ENCODE measurements around the gene LAPTM4A.

LAPTM4A gene

DNA sequence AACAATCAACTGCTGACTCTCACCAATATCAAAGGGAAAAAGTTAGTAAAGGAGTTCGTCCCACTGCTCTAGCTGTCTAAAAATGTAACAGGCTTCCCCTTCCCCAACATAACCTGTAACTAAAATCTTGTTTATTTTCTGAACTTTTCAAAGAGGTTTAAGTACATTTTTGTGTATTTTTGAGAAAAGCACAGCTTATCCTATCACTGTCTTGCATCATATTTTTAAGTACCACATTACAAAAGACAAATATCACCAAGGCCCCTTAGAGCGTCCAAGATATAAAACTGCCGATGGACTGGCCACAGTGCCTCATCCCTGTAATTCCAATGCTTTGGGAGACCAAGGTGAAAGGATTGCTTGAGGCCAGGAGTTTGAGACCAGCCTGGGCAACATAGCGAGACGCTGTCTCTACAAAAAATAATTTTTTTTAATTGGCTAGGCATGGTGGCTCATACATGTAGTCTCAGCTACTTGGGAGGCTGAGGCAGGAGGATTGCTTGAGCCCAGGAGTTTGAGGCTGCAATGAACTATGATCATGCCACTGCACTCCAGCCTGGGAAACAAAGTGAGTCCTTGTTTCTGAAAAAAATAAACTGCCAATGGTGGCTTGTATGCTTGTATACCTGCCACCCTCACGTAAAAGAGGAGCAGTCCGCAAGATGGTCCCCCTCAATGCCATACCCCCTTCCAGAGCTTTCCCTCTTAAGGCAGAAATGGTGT lies 21.2 kb upstream of the LAPTM4A start:
- H3K36me3 Mint-ChIP-seq (ENCODE audit: insufficient read depth) = no peaks in the 10 kb centered on the region
- H3K27me3 Mint-ChIP-seq = peaks cover 16% of the 10 kb centered on the region
- no peaks in the 10 kb centered on the region for H3K4me1 Mint-ChIP-seq
- H3K9me3 Mint-ChIP-seq = no peaks in the 10 kb centered on the region
- ATAC-seq (replicated peaks; ENCODE audit: extremely low read depth, poor library complexity, severe bottlenecking) (no peak), DNase-seq (ENCODE audit: low spot score in 2 of 2) (no peak)
- no peak overlapping the region for H3K4me3 Mint-ChIP-seq
- H3K27ac Mint-ChIP-seq (ENCODE audit: low read depth) = no peak overlapping the region

DNA sequence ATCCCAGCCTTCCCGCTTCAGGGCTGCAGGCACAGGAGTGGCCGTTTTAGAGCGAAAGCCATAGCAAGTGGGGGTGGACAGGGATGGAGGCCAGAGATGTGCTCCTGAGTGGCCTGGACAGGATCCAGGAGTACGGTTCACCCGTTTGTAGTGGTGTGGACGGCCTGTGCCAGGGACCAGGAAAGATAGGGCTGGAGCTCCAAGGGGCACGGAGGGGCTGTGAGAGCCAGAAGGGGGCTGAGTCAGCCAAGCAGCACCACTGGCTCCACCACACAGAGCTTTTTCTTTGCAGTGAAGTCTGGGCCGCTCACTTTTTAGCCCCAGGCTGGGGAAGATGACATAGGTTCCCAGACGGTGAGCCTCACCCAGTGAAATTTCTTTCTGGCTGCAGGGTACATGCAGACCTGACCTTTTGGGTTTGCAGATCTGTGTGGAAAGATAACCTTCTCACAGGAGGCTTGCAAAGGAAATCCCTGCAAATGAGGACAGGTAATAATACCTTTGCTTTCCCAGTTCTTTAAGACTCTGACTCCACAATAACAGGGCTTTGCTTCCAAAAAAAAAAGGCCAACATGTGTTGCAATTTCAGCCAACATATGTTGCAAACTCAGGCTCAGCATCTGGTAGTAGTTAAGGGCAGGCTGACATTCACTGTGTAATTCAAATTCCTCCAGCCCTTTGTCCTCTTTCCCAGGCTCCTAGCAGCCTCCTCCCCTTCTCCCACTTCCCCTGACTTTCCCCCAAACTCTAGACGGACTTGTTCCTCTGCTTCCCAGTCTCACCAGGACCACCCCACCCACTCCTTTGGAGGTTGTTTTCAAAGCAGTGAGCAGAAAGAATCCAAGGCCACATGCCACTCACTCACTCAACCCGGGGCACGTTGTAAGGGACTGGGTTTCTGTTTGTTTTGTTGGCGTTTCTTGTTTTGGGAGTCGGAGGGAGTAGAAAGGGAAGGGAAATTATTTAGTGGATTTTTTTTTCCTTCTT lies 20.3 kb upstream of the LAPTM4A start:
- Mint-ChIP-seq H3K27me3 (peaks cover 9% of the 10 kb centered on the region), H3K27ac (ENCODE audit: low read depth) (no peak overlapping the region), H3K4me3 (no peak overlapping the region), H3K36me3 (ENCODE audit: insufficient read depth) (no peaks in the 10 kb centered on the region), H3K9me3 (no peaks in the 10 kb centered on the region), H3K4me1 (no peaks in the 10 kb centered on the region)
- DNase-seq (ENCODE audit: low spot score in 2 of 2) (no peak), ATAC-seq (replicated peaks; ENCODE audit: extremely low read depth, poor library complexity, severe bottlenecking) (no peak)

DNA sequence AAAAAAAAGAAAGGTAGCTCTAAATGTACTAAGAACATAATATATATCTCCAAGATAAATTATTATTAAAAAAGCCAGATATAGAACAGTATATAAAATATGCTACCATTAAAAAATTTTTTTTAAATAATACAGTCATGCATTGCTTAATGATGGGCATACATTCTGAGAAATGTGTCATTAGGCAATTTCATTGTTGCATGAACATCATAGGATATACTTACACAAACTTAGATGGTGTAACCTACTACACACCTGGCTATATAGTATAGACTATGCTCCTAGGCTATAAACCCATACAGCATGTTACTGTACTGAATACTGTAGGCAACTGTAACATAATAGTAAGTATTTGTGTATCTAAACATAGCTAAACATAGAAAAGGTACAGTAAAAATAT lies 18.3 kb upstream of the LAPTM4A start:
- H3K9me3 Mint-ChIP-seq = no peaks in the 10 kb centered on the region
- H3K27me3 Mint-ChIP-seq = no peaks in the 10 kb centered on the region
- DNase-seq (ENCODE audit: low spot score in 2 of 2) = no peak
- H3K4me3 Mint-ChIP-seq = no peak overlapping the region
- no peak overlapping the region for H3K27ac Mint-ChIP-seq (ENCODE audit: low read depth)
- no peak for ATAC-seq (replicated peaks; ENCODE audit: extremely low read depth, poor library complexity, severe bottlenecking)
- no peaks in the 10 kb centered on the region for H3K36me3 Mint-ChIP-seq (ENCODE audit: insufficient read depth)
- no peaks in the 10 kb centered on the region for H3K4me1 Mint-ChIP-seq

DNA sequence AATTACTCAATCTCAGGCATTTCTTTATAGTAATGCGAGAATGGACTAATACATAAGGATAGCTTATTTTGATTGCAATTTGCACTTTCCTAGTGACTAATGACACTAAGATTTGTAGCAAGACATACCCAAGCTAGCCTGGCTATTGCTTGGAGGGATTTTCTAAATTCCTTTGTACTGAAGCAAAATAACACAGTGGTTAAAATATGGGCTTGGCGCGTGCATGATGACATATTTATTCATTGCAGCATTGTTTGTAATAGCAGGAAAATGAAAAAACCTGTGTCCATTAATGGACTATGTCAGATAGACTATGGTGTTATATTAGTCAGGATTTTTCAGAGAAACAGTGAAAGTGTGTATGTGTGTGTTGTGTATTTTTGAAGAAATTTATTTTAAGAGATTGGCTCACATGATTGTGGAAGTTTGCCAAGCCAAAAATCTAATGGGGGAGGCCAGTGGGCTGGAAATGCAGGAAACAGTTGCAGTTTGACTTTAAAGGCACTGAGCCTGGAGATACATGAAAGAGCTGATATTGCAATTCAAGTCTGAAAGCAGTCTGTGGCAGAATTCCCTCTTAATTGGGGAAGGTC lies 16.7 kb upstream of the LAPTM4A start:
- H3K27me3 Mint-ChIP-seq = no peaks in the 10 kb centered on the region
- H3K9me3 Mint-ChIP-seq = no peaks in the 10 kb centered on the region
- no peak for ATAC-seq (replicated peaks; ENCODE audit: extremely low read depth, poor library complexity, severe bottlenecking)
- no peak for DNase-seq (ENCODE audit: low spot score in 2 of 2)
- H3K27ac Mint-ChIP-seq (ENCODE audit: low read depth) = no peak overlapping the region
- no peaks in the 10 kb centered on the region for H3K4me1 Mint-ChIP-seq
- H3K36me3 Mint-ChIP-seq (ENCODE audit: insufficient read depth) = no peaks in the 10 kb centered on the region
- H3K4me3 Mint-ChIP-seq = no peak overlapping the region

DNA sequence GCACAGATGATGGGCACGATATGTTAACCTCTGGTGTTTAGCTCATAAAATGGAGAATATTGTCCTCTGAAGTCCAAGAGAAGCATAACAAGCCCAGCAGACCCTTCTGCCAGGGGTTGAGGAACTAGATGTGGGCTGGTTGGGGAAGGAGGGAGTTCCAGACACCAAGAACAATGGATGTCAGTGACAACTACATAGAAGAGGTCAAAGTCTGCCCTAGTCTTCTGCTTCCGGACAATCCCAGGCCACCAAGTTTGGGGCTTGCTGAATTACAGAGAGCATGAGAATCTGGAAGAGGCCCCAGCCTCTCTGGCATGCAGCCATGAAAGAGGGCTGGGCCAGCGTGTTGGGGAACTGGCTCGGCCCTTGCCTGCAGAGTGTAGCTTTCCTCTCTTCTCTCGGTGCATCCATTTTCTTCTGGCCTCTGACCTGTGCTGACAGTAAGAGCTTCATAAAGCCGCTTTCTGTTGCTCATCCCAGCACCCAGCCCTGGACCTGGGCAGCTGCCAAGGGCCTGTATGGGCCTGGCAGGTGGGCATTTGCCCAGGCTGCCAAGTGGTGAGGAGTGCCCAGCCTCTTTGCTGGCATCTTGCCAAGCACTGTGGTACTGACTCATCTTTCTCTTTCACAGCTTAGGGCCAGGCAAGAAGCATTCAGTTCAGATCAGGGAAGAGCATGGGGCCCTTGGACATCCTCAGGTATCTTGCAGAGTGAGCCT lies 14.6 kb upstream of the LAPTM4A start:
- no peak overlapping the region for H3K4me3 Mint-ChIP-seq
- peaks cover 7% of the 10 kb centered on the region for H3K27me3 Mint-ChIP-seq
- no peak for ATAC-seq (replicated peaks; ENCODE audit: extremely low read depth, poor library complexity, severe bottlenecking)
- no peaks in the 10 kb centered on the region for H3K36me3 Mint-ChIP-seq (ENCODE audit: insufficient read depth)
- no peak overlapping the region for H3K27ac Mint-ChIP-seq (ENCODE audit: low read depth)
- H3K4me1 Mint-ChIP-seq = no peaks in the 10 kb centered on the region
- no peaks in the 10 kb centered on the region for H3K9me3 Mint-ChIP-seq
- DNase-seq (ENCODE audit: low spot score in 2 of 2) = no peak

DNA sequence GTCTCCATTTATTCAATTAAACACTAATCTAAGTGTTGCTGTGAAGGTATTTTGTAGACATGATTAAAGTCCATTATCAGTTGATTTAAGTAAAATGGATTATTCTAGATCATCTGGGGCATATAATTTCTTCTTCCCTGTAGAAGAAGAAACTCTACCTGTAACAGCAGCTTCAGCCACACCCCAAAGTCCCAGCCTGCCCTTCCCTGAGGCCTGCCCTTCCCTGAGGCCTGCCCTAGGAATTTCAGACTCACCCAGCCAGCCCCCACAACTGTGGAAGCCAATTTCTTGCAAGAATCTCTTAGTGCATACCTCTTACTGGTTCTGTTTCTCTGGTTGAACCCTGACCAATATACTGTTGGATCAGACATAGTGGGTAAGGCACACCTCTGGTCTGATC lies 13.4 kb upstream of the LAPTM4A start:
- no peak overlapping the region for H3K27ac Mint-ChIP-seq (ENCODE audit: low read depth)
- H3K4me3 Mint-ChIP-seq = no peak overlapping the region
- H3K36me3 Mint-ChIP-seq (ENCODE audit: insufficient read depth) = no peaks in the 10 kb centered on the region
- H3K9me3 Mint-ChIP-seq = no peaks in the 10 kb centered on the region
- H3K4me1 Mint-ChIP-seq = no peaks in the 10 kb centered on the region
- DNase-seq (ENCODE audit: low spot score in 2 of 2) (no peak), ATAC-seq (replicated peaks; ENCODE audit: extremely low read depth, poor library complexity, severe bottlenecking) (no peak)
- H3K27me3 Mint-ChIP-seq = peaks cover 17% of the 10 kb centered on the region

DNA sequence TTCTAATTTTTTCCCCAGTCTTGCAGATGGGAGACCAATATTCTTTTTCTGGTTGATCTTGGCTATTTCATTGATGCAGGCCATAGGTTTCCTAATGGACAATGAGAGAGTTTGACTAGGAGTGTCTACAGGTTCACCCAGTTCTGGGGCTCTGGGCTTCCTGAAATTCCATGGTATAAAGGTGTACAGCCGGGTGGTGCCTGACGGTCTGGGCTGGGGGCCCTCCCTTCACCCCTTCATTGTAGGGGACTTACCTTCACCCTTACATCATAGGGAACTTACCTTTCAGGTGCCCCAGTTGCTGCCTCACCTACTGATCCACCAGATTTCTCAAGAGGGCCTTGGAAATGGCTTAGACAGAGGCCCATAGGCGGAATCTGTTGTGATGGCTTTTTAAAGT lies 13.0 kb upstream of the LAPTM4A start:
- Mint-ChIP-seq H3K4me3 (no peak overlapping the region), H3K27ac (ENCODE audit: low read depth) (no peak overlapping the region), H3K27me3 (peaks cover 17% of the 10 kb centered on the region), H3K9me3 (no peaks in the 10 kb centered on the region), H3K36me3 (ENCODE audit: insufficient read depth) (no peaks in the 10 kb centered on the region), H3K4me1 (no peaks in the 10 kb centered on the region)
- DNase-seq (ENCODE audit: low spot score in 2 of 2) (no peak), ATAC-seq (replicated peaks; ENCODE audit: extremely low read depth, poor library complexity, severe bottlenecking) (no peak)

DNA sequence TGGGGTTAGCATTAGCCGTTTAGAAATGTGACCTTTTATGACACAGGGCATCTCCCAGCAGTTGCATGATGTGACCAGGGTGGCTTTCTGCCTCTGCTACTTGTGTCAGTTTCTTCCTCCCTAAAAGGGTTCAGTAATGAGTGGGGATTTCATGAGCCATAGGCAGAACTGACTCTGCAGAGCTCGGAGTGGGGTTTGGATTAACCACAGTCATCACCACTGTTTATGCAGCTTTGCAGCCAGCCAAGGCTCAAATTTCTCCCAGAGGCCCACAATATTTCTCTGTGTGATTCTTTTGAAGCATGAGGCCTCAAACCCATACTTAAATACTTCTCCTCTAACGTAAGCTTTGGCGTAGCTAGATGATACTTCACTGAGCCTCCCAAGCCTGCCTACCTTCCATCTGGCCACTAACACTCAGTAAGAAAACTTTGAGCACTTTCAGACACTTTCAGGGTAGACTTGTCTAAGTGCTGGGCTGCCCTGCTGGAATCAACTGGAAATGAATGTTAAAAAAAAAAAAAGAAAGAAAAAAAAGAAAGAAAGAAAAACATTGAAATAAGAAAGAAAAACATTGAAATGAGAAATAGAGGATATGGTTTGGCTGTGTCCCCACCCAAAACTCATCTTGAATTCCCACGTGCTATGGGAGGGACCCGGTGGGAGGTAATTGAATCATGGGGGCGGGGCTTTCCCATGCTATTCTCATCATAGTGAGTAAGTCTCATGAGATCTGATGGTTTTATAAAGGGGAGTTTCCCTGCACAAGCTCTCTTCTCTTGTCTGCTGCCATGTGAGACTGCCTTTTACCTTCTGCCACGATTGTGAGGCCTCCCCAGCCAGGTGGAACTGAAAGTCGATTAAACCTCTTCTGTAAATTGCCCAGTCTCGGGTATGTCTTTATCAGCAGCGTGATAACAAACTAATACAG lies 11.5 kb upstream of the LAPTM4A start:
- Mint-ChIP-seq H3K27ac (ENCODE audit: low read depth) (no peak overlapping the region), H3K36me3 (ENCODE audit: insufficient read depth) (no peaks in the 10 kb centered on the region), H3K4me1 (no peaks in the 10 kb centered on the region), H3K4me3 (no peak overlapping the region), H3K27me3 (peaks cover 23% of the 10 kb centered on the region), H3K9me3 (no peaks in the 10 kb centered on the region)
- no peak for DNase-seq (ENCODE audit: low spot score in 2 of 2)
- ATAC-seq (replicated peaks; ENCODE audit: extremely low read depth, poor library complexity, severe bottlenecking) = no peak

DNA sequence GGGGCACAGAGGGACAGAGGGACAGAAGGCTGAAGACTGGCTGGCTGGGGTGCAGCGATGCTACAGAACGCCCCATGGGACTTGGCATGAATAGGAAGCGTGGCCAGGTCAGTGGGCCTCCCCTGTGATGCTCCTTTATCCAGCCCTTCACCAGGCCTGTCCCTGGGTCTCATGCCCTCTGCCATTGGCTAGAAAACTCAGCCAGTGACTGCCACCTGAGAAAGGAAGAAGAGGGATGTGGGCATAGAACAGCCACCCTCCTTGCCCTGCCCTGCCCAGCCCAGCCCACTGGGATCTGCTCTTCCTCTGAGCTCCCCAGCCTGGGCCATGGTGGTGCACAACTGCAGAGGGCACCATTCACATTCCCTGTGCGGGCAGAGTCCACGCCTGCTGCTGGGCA lies 10.5 kb upstream of the LAPTM4A start:
- peaks cover 32% of the 10 kb centered on the region for H3K27me3 Mint-ChIP-seq
- H3K9me3 Mint-ChIP-seq = no peaks in the 10 kb centered on the region
- no peak overlapping the region for H3K27ac Mint-ChIP-seq (ENCODE audit: low read depth)
- ATAC-seq (replicated peaks; ENCODE audit: extremely low read depth, poor library complexity, severe bottlenecking) = no peak
- H3K4me3 Mint-ChIP-seq = no peak overlapping the region
- no peak for DNase-seq (ENCODE audit: low spot score in 2 of 2)
- H3K36me3 Mint-ChIP-seq (ENCODE audit: insufficient read depth) = no peaks in the 10 kb centered on the region
- no peaks in the 10 kb centered on the region for H3K4me1 Mint-ChIP-seq

DNA sequence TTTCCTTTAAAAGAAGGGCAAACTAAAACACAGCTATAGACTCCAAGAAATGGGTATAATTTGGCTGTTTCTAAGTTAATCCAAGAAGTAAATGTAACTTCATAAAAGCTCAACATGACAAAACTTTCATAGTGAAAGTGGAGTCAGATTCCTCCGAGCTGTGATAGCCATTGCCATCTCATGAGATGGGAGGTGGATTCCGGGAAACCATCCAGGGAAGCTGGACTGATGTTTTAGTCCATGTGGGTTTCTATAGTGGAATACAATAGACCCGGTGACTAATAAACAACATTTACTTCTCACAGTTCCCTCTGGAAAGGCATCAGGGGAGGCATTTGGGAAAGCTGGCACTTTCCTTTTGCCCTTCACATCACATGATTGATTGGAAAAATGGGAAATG lies 10.0 kb upstream of the LAPTM4A start:
- no peaks in the 10 kb centered on the region for H3K4me1 Mint-ChIP-seq
- no peak overlapping the region for H3K27ac Mint-ChIP-seq (ENCODE audit: low read depth)
- ATAC-seq (replicated peaks; ENCODE audit: extremely low read depth, poor library complexity, severe bottlenecking) = no peak
- DNase-seq (ENCODE audit: low spot score in 2 of 2) = no peak
- no peaks in the 10 kb centered on the region for H3K9me3 Mint-ChIP-seq
- no peaks in the 10 kb centered on the region for H3K36me3 Mint-ChIP-seq (ENCODE audit: insufficient read depth)
- H3K4me3 Mint-ChIP-seq = no peak overlapping the region
- peaks cover 37% of the 10 kb centered on the region for H3K27me3 Mint-ChIP-seq

DNA sequence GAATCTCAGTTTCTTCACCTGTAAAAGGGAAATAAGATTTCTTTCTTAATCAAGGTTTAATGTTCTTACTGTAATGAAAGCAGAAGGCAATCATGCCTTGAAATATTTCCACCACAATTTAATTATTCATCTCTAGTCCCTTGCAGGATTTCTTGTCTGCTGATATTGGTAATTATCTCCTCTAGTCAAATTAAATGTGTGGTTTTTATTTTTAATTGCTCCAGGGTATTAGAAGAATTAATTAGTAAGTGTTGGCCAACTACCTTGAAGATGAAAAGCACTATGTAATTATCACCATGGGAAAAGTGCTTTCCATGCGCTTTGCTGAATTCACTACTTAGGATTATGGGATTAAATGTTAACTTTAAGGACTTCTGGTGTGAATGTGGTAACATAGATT lies 8.7 kb upstream of the LAPTM4A start:
- Mint-ChIP-seq H3K27ac (ENCODE audit: low read depth) (no peak overlapping the region), H3K27me3 (peaks cover 50% of the 10 kb centered on the region), H3K9me3 (no peaks in the 10 kb centered on the region), H3K36me3 (ENCODE audit: insufficient read depth) (peaks cover 2% of the 10 kb centered on the region), H3K4me3 (no peak overlapping the region), H3K4me1 (no peaks in the 10 kb centered on the region)
- ATAC-seq (replicated peaks; ENCODE audit: extremely low read depth, poor library complexity, severe bottlenecking) (no peak), DNase-seq (ENCODE audit: low spot score in 2 of 2) (no peak)
